ENCODE measurements around the gene ZNF695.

DNA sequence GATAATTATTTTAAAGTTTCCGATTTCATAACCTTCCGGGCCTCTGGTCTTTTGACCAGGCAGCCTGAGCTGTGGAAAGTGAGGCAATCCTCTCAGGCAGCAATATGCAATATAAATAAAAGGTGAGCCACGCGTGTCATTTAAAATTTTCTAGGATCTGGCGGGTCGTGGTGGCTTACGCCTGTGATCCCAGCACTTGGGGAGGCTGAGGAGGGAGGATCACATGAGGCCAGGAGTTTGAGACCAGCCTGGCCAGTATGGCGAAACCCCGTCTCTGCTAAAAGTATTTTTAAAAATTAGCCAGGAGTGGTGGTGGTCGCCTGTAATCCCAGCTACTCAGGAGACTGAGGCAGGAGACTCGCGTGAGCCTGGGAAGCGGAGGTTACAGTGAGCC lies 546 bp upstream of the ZNF695 start:
- TF ChIP-seq EZH2 (IDR thresholded peaks at IDR 0.05; ENCODE audit: borderline replicate concordance, low read depth, low read length, severe bottlenecking) (no peak), MYC (IDR thresholded peaks at IDR 0.05; ENCODE audit: low read depth, low read length) (no peak), JUN (IDR thresholded peaks at IDR 0.05; ENCODE audit: borderline replicate concordance, insufficient read depth, insufficient read length, low read depth) (no peak), POLR2A (IDR thresholded peaks at IDR 0.05; ENCODE audit: low read depth, low read length) (no peak), POLR2AphosphoS5 (IDR thresholded peaks at IDR 0.05; ENCODE audit: insufficient read depth, low read depth, low read length) (no peak)
- TF ChIP-seq, protein P1, sequence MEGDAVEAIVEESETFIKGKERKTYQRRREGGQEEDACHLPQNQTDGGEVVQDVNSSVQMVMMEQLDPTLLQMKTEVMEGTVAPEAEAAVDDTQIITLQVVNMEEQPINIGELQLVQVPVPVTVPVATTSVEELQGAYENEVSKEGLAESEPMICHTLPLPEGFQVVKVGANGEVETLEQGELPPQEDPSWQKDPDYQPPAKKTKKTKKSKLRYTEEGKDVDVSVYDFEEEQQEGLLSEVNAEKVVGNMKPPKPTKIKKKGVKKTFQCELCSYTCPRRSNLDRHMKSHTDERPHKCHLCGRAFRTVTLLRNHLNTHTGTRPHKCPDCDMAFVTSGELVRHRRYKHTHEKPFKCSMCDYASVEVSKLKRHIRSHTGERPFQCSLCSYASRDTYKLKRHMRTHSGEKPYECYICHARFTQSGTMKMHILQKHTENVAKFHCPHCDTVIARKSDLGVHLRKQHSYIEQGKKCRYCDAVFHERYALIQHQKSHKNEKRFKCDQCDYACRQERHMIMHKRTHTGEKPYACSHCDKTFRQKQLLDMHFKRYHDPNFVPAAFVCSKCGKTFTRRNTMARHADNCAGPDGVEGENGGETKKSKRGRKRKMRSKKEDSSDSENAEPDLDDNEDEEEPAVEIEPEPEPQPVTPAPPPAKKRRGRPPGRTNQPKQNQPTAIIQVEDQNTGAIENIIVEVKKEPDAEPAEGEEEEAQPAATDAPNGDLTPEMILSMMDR (IDR thresholded peaks at IDR 0.05; ENCODE audit: extremely low read depth in 1 of 2, insufficient read depth in 1 of 2, low read depth in 1 of 2, low read length in 2 of 2): no peak

All from endothelial cell of umbilical vein (primary cell).